HEK293 (cell line): Measurements from ENCODE around the gene THAP5.

ENCODE experiments used
- KLF8 ChIP-seq: fragments of 450-650 bp; formaldehyde crosslinking; IDR thresholded peaks from 2 replicates; pipeline ENCODE4 v1.5.1; 2016; ENCODE audit warnings: missing biosample characterization, missing genetic modification characterization
- ZNF146 ChIP-seq: fragments of 450-650 bp; formaldehyde crosslinking; IDR thresholded peaks from 2 replicates; pipeline ENCODE4 v1.5.1; 2016; ENCODE audit warnings: missing biosample characterization, missing genetic modification characterization
- ZNF19 ChIP-seq: fragments of 450-650 bp; formaldehyde crosslinking; IDR thresholded peaks from 2 replicates; pipeline ENCODE4; 2016; ENCODE audit warnings: missing biosample characterization, missing genetic modification characterization, low read depth
- ZNF501 ChIP-seq: fragments of 450-650 bp; formaldehyde crosslinking; IDR thresholded peaks from 2 replicates; pipeline ENCODE4 v1.5.1; 2016; ENCODE audit warnings: missing biosample characterization, missing genetic modification characterization
- ZNF830 ChIP-seq: fragments of 450-650 bp; IDR thresholded peaks from 2 replicates; pipeline ENCODE4 v1.5.0; 2018; ENCODE audit warnings: missing biosample characterization, missing genetic modification characterization, low read depth, mild to moderate bottlenecking, moderate library complexity
- ZSCAN30 ChIP-seq: fragments of 450-650 bp; IDR thresholded peaks from 2 replicates; pipeline ENCODE4 v1.5.1; 2018; ENCODE audit warnings: missing biosample characterization, mild to moderate bottlenecking, missing genetic modification characterization, moderate library complexity
- TF ChIP-seq, protein P1 (sequence below): fragments of 450-650 bp; formaldehyde crosslinking; IDR thresholded peaks from 2 replicates; pipeline ENCODE4 v1.5.1; 2016; ENCODE audit warnings: missing biosample characterization, missing genetic modification characterization
- TF ChIP-seq, protein P2 (sequence below): fragments of 450-650 bp; formaldehyde crosslinking; IDR thresholded peaks from 2 replicates; pipeline ENCODE4 v1.5.1; 2016; ENCODE audit warnings: missing biosample characterization, missing genetic modification characterization

DNA sequence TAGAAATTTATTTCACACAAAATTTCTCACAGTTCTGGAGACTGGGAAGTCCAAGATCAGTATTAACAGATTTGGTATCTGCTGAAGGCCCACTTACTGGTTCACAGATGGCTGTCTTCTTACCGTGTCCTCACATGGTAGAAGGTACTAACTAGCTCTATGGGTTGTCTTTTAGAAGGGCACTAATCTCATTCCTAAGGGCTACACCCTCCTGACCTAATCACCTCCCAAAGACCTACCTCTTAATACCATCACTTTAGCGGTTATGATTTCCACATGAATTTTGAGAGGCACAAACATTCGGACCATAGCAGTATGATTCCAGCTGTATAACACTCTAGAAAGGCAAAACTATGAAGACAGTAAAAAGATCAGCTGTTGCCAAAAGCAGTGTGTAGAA is 51.6 kb downstream of the THAP5 start:
- TF ChIP-seq ZNF830 (tag by site-specific recombination) = no peak
- TF ChIP-seq, protein P1, sequence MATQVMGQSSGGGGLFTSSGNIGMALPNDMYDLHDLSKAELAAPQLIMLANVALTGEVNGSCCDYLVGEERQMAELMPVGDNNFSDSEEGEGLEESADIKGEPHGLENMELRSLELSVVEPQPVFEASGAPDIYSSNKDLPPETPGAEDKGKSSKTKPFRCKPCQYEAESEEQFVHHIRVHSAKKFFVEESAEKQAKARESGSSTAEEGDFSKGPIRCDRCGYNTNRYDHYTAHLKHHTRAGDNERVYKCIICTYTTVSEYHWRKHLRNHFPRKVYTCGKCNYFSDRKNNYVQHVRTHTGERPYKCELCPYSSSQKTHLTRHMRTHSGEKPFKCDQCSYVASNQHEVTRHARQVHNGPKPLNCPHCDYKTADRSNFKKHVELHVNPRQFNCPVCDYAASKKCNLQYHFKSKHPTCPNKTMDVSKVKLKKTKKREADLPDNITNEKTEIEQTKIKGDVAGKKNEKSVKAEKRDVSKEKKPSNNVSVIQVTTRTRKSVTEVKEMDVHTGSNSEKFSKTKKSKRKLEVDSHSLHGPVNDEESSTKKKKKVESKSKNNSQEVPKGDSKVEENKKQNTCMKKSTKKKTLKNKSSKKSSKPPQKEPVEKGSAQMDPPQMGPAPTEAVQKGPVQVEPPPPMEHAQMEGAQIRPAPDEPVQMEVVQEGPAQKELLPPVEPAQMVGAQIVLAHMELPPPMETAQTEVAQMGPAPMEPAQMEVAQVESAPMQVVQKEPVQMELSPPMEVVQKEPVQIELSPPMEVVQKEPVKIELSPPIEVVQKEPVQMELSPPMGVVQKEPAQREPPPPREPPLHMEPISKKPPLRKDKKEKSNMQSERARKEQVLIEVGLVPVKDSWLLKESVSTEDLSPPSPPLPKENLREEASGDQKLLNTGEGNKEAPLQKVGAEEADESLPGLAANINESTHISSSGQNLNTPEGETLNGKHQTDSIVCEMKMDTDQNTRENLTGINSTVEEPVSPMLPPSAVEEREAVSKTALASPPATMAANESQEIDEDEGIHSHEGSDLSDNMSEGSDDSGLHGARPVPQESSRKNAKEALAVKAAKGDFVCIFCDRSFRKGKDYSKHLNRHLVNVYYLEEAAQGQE (tag by site-specific recombination) = no peak
- TF ChIP-seq KLF8 = no peak
- no peak for TF ChIP-seq ZNF501 (tag by site-specific recombination)
- TF ChIP-seq, protein P2, sequence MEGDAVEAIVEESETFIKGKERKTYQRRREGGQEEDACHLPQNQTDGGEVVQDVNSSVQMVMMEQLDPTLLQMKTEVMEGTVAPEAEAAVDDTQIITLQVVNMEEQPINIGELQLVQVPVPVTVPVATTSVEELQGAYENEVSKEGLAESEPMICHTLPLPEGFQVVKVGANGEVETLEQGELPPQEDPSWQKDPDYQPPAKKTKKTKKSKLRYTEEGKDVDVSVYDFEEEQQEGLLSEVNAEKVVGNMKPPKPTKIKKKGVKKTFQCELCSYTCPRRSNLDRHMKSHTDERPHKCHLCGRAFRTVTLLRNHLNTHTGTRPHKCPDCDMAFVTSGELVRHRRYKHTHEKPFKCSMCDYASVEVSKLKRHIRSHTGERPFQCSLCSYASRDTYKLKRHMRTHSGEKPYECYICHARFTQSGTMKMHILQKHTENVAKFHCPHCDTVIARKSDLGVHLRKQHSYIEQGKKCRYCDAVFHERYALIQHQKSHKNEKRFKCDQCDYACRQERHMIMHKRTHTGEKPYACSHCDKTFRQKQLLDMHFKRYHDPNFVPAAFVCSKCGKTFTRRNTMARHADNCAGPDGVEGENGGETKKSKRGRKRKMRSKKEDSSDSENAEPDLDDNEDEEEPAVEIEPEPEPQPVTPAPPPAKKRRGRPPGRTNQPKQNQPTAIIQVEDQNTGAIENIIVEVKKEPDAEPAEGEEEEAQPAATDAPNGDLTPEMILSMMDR = no peak
- TF ChIP-seq ZNF19 = no peak
- no peak for TF ChIP-seq ZSCAN30
- no peak for TF ChIP-seq ZNF146 (tag by site-specific recombination)
